GM19239 (cell line): ENCODE data around the gene MAPK12.

Experiments used
- DNase-seq: peaks from one replicate; pipeline ENCODE4 v3.0.0; 2011; ENCODE audit warnings: low spot score; ENCODE audit not compliant: insufficient read length
- FAIRE-seq: peaks from 2 replicates; lab custom pipeline; 2011; peaks lifted over from hg19 to GRCh38; lab: Jason Lieb, UNC

The MAPK12 gene

DNA sequence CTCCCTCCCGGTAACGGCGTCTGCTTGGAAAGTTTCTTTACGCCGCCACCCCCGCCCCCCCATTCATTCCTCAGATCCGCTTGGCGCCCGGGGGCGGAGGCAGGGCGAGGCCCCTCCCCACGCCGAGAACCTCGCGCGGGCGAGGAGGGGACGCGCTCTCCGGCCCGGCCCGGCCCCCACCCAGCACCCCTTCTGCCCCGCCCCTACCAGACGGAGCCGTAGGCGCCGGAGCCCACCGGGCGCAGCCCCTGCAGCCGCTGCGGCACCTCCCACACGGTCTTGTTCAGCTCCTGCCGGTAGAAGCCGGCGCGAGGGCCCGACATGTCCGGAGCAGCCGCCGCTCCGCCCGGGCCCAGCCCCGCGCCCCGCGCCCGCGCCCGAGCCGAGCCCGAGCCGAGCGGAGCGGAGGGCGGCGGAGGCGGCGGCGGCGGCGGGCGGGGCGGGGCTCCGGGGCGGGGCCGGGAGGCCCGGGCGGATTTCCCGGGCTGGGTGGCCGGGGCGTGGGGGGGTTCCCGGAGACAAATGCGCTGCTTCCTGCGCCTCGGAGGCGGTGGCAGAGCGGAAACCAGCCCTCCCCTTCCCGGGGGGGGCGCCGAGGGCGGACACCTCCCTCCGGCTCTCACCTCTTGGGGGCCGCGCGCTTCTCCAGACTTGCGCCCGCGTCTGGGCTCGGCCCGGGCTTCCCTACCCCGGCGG lies 8.6 kb upstream of the MAPK12 start, which contains the start of gene MAPK11:
Gene MAPK11, minus strand, starts transcription at position 411 of the 696 bp plus-strand sequence. Its CDS starts 88 bp downstream, at position 323.
- DNase-seq = peak; percentile 84
- no peak for FAIRE-seq

- DNase-seq = no peak
- peak; percentile 49 for FAIRE-seq
These were observed 8.1 kb upstream of the MAPK12 start for GRCh38 chr22:50269573-50269969.

DNA sequence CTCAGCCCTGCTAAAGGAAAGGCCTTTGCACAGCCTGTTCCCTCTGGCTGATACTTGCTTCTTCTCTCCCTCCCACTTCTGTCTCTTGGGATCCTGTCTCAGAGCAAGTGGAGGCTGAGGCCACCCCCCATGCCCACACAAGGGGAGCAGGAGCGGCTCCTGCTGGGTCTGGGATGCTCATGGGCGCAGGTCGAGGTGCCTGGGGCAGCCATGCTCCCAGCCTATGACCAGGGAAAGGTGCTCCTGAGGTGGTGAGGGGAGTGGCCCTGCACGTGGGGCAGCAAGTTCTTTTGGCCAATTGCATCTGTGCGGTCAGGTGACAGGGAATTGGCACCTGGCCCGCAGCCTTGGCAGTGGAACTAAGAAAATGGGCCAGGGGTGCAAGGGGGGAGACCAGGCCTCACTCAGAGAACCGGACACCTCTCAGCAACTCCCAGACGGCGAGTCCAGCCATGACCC lies 7.2 kb upstream of the MAPK12 start:
- FAIRE-seq = no peak
- DNase-seq = no peak

- DNase-seq = no peak
- no peak for FAIRE-seq
These were observed 6.3 kb upstream of the MAPK12 start for GRCh38 chr22:50267591-50268390.

DNA sequence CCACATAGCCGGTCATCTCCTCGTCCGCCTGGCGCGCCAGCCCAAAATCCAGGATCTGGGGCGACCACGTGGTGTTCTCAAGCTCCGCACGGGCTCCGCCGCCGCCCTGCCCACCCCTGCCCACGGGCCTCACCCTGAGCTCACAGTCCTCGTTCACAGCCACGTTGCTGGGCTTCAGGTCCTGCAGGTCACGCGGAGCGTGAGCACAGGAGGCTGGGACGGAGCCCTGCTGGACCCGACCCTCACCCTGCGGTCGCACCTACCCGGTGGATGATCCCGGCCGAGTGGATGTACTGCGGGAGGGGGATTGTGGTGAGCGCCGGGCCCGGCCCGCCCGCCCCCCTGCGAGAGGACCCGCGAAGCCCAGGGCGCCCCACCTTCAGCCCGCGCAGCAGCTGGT lies 5.5 kb upstream of the MAPK12 start:
- FAIRE-seq (no peak), DNase-seq (no peak)

- no peak for FAIRE-seq
- no peak for DNase-seq
These were observed 3.6 kb upstream of the MAPK12 start for GRCh38 chr22:50264946-50265669.

- DNase-seq (no peak), FAIRE-seq (no peak)
These were observed 2.7 kb upstream of the MAPK12 start for GRCh38 chr22:50264104-50264745.

DNA sequence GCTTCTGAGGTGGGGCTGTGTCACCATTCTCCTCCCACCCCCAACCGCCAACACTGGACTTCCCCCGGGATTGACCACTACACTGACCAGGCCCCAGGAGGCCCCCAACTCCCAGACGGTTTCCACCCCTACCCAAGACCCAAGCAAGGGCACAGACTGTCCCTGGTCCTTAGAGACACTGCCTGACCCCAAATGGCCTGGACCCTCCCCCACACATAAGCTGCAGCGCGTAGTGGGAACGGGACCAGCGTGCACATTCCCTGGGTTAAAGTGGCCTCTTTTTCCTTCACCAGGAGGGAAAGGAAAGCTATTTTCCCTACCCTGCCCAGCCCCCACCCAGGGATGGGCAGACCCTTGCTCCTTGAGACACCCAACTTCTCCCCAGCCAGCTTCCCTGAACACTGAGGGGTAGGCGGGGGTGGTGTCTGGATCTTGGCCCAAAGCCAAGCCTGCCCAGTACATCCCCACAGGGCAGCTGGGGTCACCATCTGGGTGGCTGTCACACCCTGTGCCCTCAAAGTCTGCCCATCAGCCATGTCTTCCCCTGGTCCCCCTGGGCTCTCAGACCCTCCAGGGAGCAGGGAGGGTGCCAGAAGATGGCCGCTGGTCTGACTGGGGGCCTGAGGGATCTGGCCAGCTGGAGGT lies 1.6 kb upstream of the MAPK12 start:
- DNase-seq (no peak), FAIRE-seq (no peak)

DNA sequence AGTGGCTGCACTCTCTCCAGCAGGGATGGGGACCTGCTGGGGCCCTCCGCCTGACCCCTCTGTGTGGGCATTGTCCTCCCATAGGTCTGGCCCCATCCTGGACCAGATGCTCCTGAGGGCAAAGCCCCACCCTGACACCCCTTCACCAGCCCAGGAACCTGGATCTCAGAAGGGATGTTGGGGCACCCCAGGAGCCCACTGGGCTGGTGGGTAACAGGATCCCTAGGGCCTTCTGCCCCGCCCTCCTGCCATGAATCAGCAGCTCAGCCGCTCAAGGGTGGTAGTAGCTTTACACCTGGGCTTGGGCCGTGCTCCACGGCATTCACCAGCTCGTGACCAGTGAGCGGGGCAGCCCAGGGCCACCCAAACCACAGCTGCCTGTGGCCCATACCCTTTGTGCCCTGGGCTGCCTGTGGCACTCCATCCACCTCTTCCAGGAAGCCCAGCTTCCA lies 1.0 kb upstream of the MAPK12 start:
- FAIRE-seq = no peak

GRCh38 chr22:50260801-50261614 lies 475 bp downstream of the MAPK12 start:
- DNase-seq = peak; percentile 83
- peak; percentile 66 for FAIRE-seq

More for the DNA sequence above, 1.0 kb upstream of the MAPK12 start:
- no peak for DNase-seq

DNA sequence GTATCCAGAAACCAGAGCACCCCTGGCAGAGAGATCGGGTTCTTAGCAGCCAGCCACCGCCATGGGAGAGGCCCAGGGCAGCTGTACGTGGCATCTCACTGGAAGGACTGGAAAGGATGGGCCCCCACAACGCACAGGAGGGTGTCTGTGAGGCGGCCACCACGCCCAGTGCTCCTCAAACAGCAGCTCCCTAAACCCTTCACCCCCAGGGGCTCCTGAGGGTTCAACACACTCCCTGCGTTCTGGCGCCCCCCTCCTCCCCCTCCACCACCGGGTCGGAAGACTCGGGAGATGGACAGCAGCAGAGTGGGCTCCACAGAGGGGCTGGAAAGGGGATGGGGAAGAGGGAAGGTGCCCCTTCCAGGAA lies 1.1 kb downstream of the MAPK12 start:
- FAIRE-seq (no peak), DNase-seq (no peak)

- FAIRE-seq (no peak), DNase-seq (no peak)
These were observed 2.2 kb downstream of the MAPK12 start for GRCh38 chr22:50259302-50259701.

DNA sequence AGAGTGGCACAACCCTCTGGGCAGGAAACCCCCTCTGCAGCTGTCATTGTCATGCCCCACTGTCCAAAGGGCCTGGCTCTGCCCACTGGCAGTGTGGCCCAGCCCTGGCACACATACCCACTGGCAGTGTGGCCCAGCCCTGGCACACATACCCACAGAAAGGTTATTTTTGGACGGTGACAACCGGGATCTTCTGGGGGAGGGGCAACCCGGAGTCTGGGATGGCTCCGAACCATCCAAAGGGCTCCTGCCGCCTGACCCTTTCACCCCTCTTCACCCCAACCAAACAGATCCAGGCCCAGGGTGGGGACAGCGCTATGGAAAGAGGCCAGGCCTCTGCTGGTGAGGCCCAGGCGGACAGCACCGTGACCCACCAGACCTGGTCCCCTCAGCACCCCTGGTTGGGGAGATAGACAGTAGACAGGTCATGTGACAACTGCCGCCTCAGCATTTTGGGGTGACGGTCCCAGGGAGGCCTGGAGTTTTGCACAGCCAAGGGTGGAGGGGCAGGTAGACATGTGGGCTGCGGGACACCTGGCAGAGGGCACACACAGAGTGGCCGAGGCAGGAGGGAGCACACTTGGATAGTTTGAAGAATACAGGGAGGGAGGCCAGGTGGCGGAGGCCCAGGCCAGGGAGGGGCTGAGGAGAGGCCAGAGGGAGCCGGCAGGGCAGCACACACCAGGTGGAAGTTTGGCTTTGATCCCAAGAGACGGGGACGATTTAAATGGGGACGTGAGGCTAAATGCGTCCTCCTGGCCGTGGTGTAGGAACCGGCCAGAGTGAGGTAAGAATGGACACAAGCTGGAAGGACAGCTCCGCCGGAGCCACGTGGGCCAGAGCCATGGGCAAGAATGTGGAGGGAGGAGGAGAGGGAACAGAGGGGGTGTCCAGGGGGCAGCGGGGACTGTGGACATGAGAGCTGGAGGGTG lies 2.9 kb downstream of the MAPK12 start:
- FAIRE-seq (no peak), DNase-seq (no peak)

DNA sequence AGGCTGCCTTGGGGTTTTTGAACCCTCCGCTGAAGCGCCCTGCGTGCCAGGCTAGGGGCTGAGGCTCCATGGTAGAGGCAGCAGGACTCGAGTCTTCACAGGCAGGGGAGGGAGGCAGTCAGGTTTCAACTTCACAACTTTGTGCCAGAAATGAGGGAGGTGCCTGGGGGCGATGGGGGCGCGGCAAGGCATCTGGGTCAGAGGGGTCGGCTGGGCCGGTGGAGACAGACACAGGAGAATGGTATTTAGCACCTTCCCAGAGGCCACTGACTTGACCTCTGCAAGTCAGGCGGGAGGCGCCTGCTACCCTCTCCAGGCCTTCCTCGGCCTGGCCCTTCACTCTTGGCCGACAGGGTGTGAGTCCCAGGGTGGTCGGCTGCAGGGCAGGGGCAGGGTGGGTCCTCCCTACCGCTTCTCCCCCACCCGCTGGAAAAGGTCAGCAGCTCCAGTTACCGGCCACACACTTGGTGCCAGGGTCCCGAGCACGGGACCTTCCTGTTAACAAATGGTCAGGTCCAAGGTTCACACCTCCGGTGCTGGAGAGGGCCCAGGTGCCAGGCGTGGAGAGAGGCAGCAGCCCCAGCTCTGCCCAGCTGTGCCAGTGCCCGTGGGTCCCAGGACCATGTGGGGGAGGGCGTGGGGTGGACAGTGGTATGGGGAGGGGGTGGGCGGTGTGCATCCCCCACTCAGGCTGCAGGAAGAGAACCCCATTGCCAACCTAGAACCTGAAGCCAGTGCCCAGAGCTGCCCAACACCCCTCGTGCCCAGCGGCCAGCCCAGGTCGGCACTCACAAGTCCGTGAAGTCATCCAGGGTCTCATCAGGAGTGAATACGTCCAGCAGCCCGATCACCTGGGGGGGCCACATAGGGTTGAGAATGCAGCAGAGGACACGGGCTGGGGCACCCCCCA lies 3.8 kb downstream of the MAPK12 start:
- FAIRE-seq (no peak), DNase-seq (no peak)

DNA sequence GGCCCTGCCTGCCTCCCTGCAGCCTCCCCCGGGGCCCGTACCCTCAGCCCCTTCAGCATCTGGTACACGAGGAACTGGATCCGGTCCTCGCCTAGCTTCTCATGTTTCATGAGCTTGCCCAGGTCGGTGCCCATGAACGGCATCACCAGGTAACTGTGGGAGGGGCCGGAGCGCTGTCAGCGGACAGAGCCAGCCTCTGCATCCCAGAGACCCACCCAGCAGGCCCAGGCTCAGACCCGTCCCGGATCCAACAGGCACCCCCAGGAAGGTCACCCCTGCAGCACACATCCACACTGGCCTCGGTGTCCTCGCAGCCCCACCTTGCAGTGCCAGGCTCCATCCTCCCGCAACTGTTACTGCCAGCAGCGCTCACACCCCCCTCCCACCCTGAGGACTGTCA lies 4.4 kb downstream of the MAPK12 start:
- FAIRE-seq (no peak), DNase-seq (no peak)

GRCh38 chr22:50256258-50256862 lies 5.1 kb downstream of the MAPK12 start:
- FAIRE-seq = no peak
- DNase-seq = no peak

DNA sequence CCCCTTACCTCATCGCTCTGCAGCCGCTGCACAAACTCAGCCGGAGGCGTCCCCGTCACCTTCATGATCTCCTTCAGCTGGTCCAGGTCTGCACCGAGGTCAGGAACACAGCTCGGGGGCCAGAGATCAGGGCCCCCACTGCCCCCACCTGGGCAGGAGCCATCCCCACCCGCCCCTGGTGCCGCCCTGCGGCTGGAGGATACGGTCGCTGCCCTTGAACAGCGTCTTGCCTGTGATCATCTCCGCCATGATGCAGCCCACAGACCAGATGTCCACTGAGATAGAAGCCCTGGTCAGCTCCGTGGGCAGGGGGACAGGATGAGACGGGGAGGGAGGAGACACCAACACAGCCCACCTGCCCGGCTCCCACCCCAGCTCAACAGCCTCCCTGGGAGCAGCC lies 5.9 kb downstream of the MAPK12 start:
- DNase-seq = no peak
- no peak for FAIRE-seq
